IPS-18c (cell line): Measurements from ENCODE around the gene GSK3B.
"Not testable (repeated sequence)": the region's sequence is repeated elsewhere in the genome, so short reads cannot be mapped to it uniquely, and the experiment has no call there.

Experiments
- H3K4me3 ChIP-seq: 2 replicates; pipeline ENCODE4 v1.7.0; 2013; ENCODE audit warnings: low read depth, mild to moderate bottlenecking, low read length, moderate library complexity; ENCODE audit not compliant: insufficient read depth
- H3K9me3 ChIP-seq: one replicate; pipeline ENCODE4 v1.6.1; 2013; ENCODE audit warnings: mild to moderate bottlenecking, low read length, moderate library complexity; ENCODE audit not compliant: control insufficient read depth, insufficient read depth

Gene GSK3B

GRCh38 chr3:120039642-120040610 is 54.3 kb downstream of the GSK3B start:
- Histone ChIP-seq H3K4me3 (no peak overlapping the region), H3K9me3 (peaks cover 12% of the 10 kb centered on the region)

DNA sequence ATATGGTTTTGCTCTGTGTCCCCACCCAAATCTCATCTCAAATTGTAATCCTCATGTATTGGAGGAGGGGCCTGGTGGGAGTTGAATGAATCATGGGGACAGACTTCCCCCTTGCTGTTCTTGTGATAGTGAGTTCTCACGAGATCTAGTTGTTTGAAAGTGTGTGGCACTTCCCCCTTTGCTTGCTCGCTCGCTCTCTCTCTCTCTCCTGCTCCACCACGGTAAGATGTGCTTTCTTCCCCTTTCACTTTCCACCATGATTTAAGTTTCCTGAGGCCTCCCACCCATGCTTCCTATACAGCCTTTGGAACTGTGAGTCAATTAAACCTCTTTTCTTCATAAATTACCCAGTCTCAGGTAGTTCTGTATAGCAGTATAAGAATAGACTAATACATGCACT is 60.7 kb downstream of the GSK3B start:
- no peaks in the 10 kb centered on the region for H3K9me3 ChIP-seq

GRCh38 chr3:120031561-120031960 is 62.7 kb downstream of the GSK3B start:
- H3K9me3 ChIP-seq: no peaks in the 10 kb centered on the region
- no peak overlapping the region for H3K4me3 ChIP-seq

More for the DNA sequence above, 60.7 kb downstream of the GSK3B start:
- H3K4me3 ChIP-seq: no peak overlapping the region

DNA sequence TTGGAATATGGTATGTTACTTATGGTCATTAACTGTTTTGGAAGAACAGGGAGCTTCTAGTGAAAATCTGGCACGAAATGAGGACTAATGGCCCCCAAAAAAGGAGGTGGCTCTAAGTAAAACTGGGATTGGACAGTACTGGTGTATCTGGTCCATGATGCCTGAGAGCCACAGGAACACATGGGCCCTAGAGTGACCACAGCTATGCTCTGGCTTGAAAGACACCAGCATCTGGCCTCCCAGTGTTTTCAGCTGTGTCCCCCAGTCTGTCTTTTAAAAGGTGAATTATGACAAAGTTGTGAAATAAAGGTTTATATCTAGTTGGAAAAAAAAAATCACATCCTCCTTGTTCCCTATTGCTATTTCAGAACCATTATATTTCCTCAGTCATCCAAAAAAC is 64.5 kb downstream of the GSK3B start:
- Histone ChIP-seq H3K9me3 (no peaks in the 10 kb centered on the region), H3K4me3 (no peak overlapping the region)

GRCh38 chr3:120028271-120029047 is 65.8 kb downstream of the GSK3B start:
- Histone ChIP-seq H3K4me3 (no peak overlapping the region), H3K9me3 (no peaks in the 10 kb centered on the region)

GRCh38 chr3:120027226-120027625 is 67.0 kb downstream of the GSK3B start:
- Histone ChIP-seq H3K9me3 (no peaks in the 10 kb centered on the region), H3K4me3 (no peak overlapping the region)

- no peaks in the 10 kb centered on the region for H3K9me3 ChIP-seq
- no peak overlapping the region for H3K4me3 ChIP-seq
Observed at GRCh38 chr3:120025520-120025919, 68.7 kb downstream of the GSK3B start.

DNA sequence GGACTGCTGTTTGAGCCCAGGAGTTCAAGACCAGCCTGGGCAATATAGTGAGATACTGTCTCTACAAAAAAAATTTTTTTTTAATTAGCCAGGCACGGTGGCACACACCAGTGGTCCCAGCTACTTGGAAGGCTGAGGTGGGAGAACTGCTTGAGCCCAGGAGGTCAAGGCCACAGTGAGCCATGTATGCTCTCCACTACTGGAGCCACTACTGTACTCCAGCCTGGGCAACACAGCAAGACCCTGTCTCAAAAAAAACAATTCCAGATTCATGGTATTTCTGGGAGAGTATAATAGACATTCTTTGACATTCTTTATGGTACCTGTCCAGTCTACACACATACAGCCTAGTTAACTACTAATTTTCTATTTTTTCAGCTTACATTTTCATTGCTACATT is 70.1 kb downstream of the GSK3B start:
- Histone ChIP-seq H3K9me3 (no peaks in the 10 kb centered on the region), H3K4me3 (no peak overlapping the region)

GRCh38 chr3:120022729-120023128 is 71.5 kb downstream of the GSK3B start:
- H3K4me3 ChIP-seq: no peak overlapping the region

GRCh38 chr3:120021523-120021922 is 72.7 kb downstream of the GSK3B start:
- Histone ChIP-seq H3K9me3 (no peaks in the 10 kb centered on the region), H3K4me3 (no peak overlapping the region)

More at GRCh38 chr3:120022729-120023128, 71.5 kb downstream of the GSK3B start:
- H3K9me3 ChIP-seq: no peaks in the 10 kb centered on the region

DNA sequence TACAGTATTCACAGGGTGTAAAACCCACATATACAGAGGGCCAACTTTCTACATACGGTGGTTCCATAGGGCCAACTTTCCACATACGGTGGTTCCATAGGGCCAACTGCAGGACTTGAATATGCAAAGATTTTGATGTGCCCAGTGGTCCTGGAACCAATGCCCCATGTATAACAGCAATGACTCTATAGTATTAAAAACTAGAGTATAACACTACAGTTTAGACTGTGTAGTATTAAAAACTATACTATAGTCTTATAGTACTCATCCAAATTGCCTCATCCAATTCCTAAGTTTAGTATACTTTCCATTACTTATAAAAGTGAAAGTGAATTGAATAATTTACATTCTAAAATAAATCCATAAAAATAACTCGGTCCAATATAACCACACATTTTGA is 75.9 kb downstream of the GSK3B start:
- H3K4me3 ChIP-seq: no peak overlapping the region
- H3K9me3 ChIP-seq: no peaks in the 10 kb centered on the region

DNA sequence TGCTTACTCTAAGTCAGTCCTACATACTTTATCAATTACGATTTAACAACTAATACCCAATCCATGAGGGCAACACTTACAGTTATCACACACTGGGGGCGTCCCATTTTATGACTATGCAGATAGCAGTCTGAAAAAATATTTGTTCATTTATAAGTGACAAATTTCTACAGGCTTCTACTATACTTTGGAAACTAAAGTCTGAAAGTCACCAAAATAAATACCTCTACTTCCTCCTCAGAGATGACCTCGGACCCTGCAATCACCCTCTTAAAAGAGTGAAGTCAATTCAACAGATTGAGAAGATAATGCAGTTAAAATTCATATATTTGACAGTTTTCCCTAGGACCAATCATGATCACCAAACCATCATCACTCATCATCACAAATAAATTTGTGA is 76.6 kb downstream of the GSK3B start:
- Histone ChIP-seq H3K4me3 (no peak overlapping the region), H3K9me3 (no peaks in the 10 kb centered on the region)

DNA sequence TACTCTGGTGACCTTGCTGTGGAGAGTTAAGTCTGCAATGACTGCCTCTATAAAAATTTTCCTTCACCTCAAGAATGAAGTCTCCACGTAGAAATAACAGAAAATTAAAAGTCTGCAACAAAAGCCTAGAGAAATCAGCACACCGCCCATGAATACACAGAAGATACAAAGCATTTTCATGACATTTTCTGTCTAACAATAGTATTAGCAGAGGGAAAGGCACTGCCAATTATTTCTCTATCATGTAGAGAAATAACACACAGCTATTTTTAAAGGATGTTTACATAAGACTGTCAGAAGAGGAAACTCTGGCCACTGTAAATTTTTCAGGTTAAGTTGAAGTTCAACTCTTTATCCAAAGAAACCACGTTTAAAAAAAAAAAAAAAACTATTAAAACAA is 80.8 kb downstream of the GSK3B start:
- Histone ChIP-seq H3K9me3 (no peaks in the 10 kb centered on the region), H3K4me3 (no peak overlapping the region)

DNA sequence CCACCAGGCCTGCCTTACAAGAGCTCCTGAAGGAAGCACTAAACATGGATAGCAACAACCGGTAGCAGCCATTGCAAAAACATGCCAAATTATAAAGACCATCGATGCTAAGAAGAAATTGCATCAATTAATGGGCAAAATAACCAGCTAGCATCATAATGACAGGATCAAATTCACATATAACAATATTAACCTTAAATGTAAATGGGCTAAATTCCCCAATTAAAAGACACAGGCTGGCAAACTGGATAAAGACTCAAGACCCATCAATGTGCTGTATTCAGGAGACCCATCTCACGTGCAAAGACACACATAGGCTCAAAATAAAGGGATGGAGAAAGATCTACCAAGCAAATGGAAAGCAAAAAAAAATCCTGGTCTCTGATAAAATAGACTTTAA is 88.5 kb downstream of the GSK3B start:
- not testable (repeated sequence) for H3K4me3 ChIP-seq, H3K9me3 ChIP-seq

- H3K4me3 ChIP-seq, H3K9me3 ChIP-seq: not testable (repeated sequence)
Observed at GRCh38 chr3:120004008-120004498, 90.2 kb downstream of the GSK3B start.

- H3K4me3 ChIP-seq: no peak overlapping the region
- H3K9me3 ChIP-seq: no peaks in the 10 kb centered on the region
Observed at GRCh38 chr3:119998166-119998565, 96.1 kb downstream of the GSK3B start.

GRCh38 chr3:119990888-119991287 is 103.4 kb downstream of the GSK3B start:
- H3K4me3 ChIP-seq: no peak overlapping the region
- H3K9me3 ChIP-seq: no peaks in the 10 kb centered on the region
